Fibroblast of lung (primary cell): ENCODE measurements around the gene CREB5.

ENCODE experiments used
- CTCF ChIP-seq, 2 donors: IDR thresholded peaks in 1 of 2; conservative IDR thresholded peaks in 1 of 2; 1 replicate in 1 of 2; 2 replicates in 1 of 2; pipeline ENCODE4 v1.5.1; 2011 to 2012; ENCODE audit warnings: low read length in 2 of 2, control low read depth in 1 of 2, inconsistent platforms in 1 of 2, low read depth in 1 of 2, mild to moderate bottlenecking in 1 of 2
- EZH2 ChIP-seq: IDR thresholded peaks from 2 replicates; pipeline ENCODE4 v1.5.1; 2012; ENCODE audit warnings: low read length, control low read depth, mild to moderate bottlenecking; ENCODE audit errors: missing control alignments

- TF ChIP-seq CTCF (conservative IDR thresholded peaks at IDR 0.05 in 1 of 2, IDR thresholded peaks at IDR 0.05 in 1 of 2; ENCODE audit: low read depth in 1 of 2, low read length in 2 of 2) (no peak), EZH2 (no peak)
Measured at GRCh38 chr7:28755255-28755654, 342.9 kb downstream of the CREB5 start.
